PC-9 (cell line): ENCODE measurements around the gene KRT3. TPM values are rescaled to one million over a fixed set of nuclear protein-coding genes. Genes with fewer than 3 reads are reported as not detected.

Source experiments
- BruUV-seq: library from RNA; stranded (reverse); fragments of 400-500 nt; replicated peaks from 2 replicates; lab custom pipeline; 2021; lab: Mats Ljungman, UMichigan
- CTCF ChIA-PET: fragments of 300-600 bp; sonication (Branson Sonifier 250); formaldehyde crosslinking; loops from one replicate; lab custom pipeline; 2022; ENCODE audit warnings: antibody characterized with exemption; lab: Charles Lee
- POLR2A ChIA-PET: fragments of 300-600 bp; sonication (Branson Sonifier 250); formaldehyde crosslinking; loops from one replicate; lab custom pipeline; 2022; ENCODE audit warnings: antibody characterized with exemption; ENCODE audit not compliant: unreplicated experiment; lab: Charles Lee
- DNase-seq, 2 experiments: peaks; one replicate each; pipeline versions ENCODE4 v3.0.0 to v3.0.0-alpha.2; 2015 to 2022; ENCODE audit warnings: mixed read lengths in 1 of 2
- H2AFZ ChIP-seq: fragments of 200-600 bp; sonication (generic); 2 replicates; pipeline ENCODE4 v1.8.1; 2017; ENCODE audit warnings: antibody characterized with exemption
- H3F3A ChIP-seq: fragments of 200-600 bp; sonication (generic); 2 replicates; pipeline ENCODE4 v1.8.1; 2017; ENCODE audit warnings: antibody characterized with exemption, mild to moderate bottlenecking, low read depth; ENCODE audit not compliant: insufficient read depth
- H3K27ac ChIP-seq: fragments of 200-600 bp; sonication (generic); 2 replicates; pipeline ENCODE4 v1.6.1; 2016; ENCODE audit warnings: mixed run types
- H3K27me3 ChIP-seq: fragments of 200-600 bp; sonication (generic); 2 replicates; pipeline ENCODE4 v1.6.1; 2016; ENCODE audit warnings: low read depth, mixed run types; ENCODE audit not compliant: insufficient read depth
- H3K36me3 ChIP-seq: fragments of 200-600 bp; sonication (generic); 2 replicates; pipeline ENCODE4 v1.6.1; 2016; ENCODE audit warnings: low read depth, mixed run types
- H3K4me1 ChIP-seq: fragments of 200-600 bp; sonication (generic); replicated peaks from 2 replicates; pipeline ENCODE4 v1.6.1; 2016; ENCODE audit warnings: mixed run types; ENCODE audit not compliant: insufficient read depth
- H3K4me2 ChIP-seq: fragments of 200-600 bp; sonication (generic); 2 replicates; pipeline ENCODE4 v1.6.1; 2017; ENCODE audit warnings: mixed run types
- H3K4me3 ChIP-seq: fragments of 200-600 bp; sonication (generic); 2 replicates; pipeline ENCODE4 v1.6.1; 2016; ENCODE audit warnings: mixed run types
- H3K79me2 ChIP-seq: fragments of 200-600 bp; sonication (generic); 2 replicates; pipeline ENCODE4 v1.6.1; 2017; ENCODE audit warnings: low read depth, mixed run types
- H3K9me2 ChIP-seq: fragments of 200-600 bp; sonication (generic); 2 replicates; pipeline ENCODE4 v1.8.1; 2017; ENCODE audit warnings: mild to moderate bottlenecking; ENCODE audit not compliant: insufficient read depth
- H3K9me3 ChIP-seq: fragments of 200-600 bp; sonication (generic); 2 replicates; pipeline ENCODE4 v1.8.1; 2016; ENCODE audit warnings: low read depth; ENCODE audit not compliant: insufficient read depth
- H4K20me1 ChIP-seq: fragments of 200-600 bp; sonication (generic); 2 replicates; pipeline ENCODE4 v1.8.1; 2017; ENCODE audit not compliant: insufficient read depth
- EZH2 ChIP-seq: fragments of 200-600 bp; sonication (generic); IDR thresholded peaks from 2 replicates; pipeline ENCODE4 v1.8.0; 2017; ENCODE audit warnings: antibody characterized with exemption, low read depth
- intact Hi-C: fragments of 100-400 bp; cut with micrococcal nuclease; formaldehyde crosslinking; loops from one replicate; pipeline ENCODE4 v1.10.0; 2022; ENCODE audit not compliant: unreplicated experiment
- total RNA-seq: library from RNA; stranded (reverse); gene quantifications from 2 replicates; pipeline ENCODE4 v1.2.3, GENCODE V29; 2021
- TF ChIP-seq, protein P1 (sequence below): fragments of 200-600 bp; sonication (generic); conservative IDR thresholded peaks from 2 replicates; pipeline ENCODE4 v1.6.1; 2017; ENCODE audit warnings: mixed run types, antibody characterized with exemption, mild to moderate bottlenecking, moderate library complexity

KRT3 gene
- total RNA-seq, 1 experiment from 2014 or later, result 0.24 TPM

DNA sequence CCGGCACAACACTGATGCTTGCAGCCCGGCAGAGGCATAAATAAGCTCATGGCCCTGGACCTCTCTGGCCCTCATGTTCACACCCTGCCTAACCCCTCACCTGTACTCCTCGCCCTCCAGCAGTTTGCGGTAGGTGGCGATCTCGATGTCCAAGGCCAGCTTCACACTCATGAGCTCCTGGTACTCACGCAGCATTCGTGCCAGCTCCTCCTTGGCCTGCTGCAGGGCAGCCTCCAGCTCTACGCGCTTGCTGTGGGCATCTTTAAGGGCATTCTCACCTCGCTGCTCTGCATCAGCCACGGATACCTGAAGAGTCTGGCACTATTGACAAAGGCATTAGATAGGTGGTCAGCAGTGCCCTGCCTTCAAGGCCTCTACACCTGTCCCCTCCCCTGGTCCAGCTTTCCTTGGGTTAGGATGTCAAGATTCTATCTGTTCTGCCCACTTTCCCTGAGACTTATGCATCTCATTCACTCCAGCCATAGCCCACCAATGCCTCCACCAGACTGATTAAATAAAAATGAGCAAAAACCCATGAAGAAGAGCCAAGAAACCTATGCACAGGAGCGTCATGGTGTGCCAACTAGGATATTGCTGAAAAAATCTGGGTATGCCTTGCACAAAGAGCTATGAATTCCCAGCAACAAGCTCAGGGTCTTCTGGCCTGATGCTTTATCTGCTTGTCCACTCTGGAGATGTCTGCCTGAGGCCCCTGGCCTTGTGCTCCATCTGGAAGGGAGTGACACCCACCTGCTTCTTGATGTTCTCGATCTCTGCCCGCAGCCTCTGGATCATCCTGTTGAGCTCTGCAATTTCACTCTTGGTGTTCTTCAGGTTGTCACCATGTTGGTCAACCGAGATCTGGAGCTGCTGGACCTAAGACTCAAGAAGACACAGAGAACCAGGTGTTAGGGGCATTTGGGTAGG, 11.9 kb upstream of the KRT3 start:
- no TSS peak for BruUV-seq
- POLR2A ChIA-PET, result interaction anchor here (0.6 kb wide), 2 partner anchors 11 to 97 kb away, joined by 4 to 5 read pairs; partner anchors contain the start of gene KRT8

DNA sequence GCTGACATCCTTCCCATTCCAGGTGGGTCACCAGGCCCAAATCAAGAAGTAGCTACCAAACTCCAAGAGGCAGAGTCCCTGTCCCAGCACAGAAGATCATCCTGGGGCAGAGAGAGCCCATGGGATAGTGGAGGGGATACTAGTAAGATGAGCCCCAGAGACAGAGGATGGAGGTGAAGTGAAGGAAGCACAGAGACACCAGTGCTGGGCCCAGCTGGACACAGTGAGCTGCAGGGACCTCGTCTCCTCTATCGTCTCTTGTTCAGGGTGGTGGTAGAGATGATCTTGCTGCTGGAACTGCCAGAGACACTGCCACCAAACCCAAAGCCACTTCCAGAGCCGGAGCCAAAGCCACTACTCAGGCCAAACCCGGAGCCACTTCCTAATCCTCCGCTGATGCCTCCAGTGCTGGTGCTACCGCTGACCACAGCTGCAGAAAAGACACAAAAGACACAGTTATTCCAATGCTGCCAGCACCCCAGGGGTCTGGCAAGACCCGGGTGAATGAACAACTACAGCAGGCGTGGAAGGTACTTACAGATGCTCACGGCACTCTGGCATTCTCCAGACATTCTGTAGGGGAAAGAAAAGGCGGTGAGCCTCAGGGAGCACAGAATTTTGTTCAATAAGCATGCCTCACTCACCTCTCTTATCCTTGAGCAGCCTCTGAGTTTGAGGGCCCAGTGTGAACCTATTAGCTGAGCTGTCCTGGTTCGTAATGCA, 11.1 kb upstream of the KRT3 start:
- no peaks in the 10 kb centered on the region for H3K79me2 ChIP-seq
- no peaks in the 10 kb centered on the region for H3K36me3 ChIP-seq
- H3K9me3 ChIP-seq, result no peaks in the 10 kb centered on the region
- H3K27me3 ChIP-seq, result no peaks in the 10 kb centered on the region
- no peak overlapping the region for H3K4me2 ChIP-seq
- ChIA-PET POLR2A (interaction anchor here (0.6 kb wide), 1 partner anchor 98 kb away, joined by 5 read pairs; the partner anchor contains the start of gene KRT8), CTCF (no interaction called here)
- no peaks in the 10 kb centered on the region for H4K20me1 ChIP-seq
- H3K4me1 ChIP-seq, result 0 out of 2 replicates have a peak, but pooled peaks cover 2% of the 10 kb centered on the region
- no peak overlapping the region for H3K4me3 ChIP-seq
- no peak overlapping the region for H3K27ac ChIP-seq
- H3K9me2 ChIP-seq, result no peaks in the 10 kb centered on the region
- no peak overlapping the region for H2AFZ ChIP-seq
- no TSS peak for BruUV-seq
- DNase-seq, result no peak
- H3F3A ChIP-seq, result no peaks in the 10 kb centered on the region
- TF ChIP-seq, protein P1, sequence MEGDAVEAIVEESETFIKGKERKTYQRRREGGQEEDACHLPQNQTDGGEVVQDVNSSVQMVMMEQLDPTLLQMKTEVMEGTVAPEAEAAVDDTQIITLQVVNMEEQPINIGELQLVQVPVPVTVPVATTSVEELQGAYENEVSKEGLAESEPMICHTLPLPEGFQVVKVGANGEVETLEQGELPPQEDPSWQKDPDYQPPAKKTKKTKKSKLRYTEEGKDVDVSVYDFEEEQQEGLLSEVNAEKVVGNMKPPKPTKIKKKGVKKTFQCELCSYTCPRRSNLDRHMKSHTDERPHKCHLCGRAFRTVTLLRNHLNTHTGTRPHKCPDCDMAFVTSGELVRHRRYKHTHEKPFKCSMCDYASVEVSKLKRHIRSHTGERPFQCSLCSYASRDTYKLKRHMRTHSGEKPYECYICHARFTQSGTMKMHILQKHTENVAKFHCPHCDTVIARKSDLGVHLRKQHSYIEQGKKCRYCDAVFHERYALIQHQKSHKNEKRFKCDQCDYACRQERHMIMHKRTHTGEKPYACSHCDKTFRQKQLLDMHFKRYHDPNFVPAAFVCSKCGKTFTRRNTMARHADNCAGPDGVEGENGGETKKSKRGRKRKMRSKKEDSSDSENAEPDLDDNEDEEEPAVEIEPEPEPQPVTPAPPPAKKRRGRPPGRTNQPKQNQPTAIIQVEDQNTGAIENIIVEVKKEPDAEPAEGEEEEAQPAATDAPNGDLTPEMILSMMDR, result no peak
- no peak for TF ChIP-seq EZH2
- intact Hi-C loops, result no loop called here

More for the DNA sequence above, 11.9 kb upstream of the KRT3 start:
- Histone ChIP-seq H3K4me3 (no peak overlapping the region), H3K9me2 (no peaks in the 10 kb centered on the region), H3K9me3 (no peaks in the 10 kb centered on the region), H3F3A (no peaks in the 10 kb centered on the region), H3K36me3 (no peaks in the 10 kb centered on the region), H3K27me3 (no peaks in the 10 kb centered on the region), H3K4me1 (no peaks in the 10 kb centered on the region), H4K20me1 (no peaks in the 10 kb centered on the region), H2AFZ (no peak overlapping the region), H3K27ac (no peak overlapping the region), H3K79me2 (no peaks in the 10 kb centered on the region), H3K4me2 (no peak overlapping the region)
- no peak for DNase-seq
- no peak for TF ChIP-seq EZH2
- TF ChIP-seq, protein P1, result no peak
- intact Hi-C loops, result no loop called here
- CTCF ChIA-PET, result no interaction called here

- ChIA-PET CTCF (no interaction called here), POLR2A (no interaction called here)
- no peak overlapping the region for H2AFZ ChIP-seq
- H3K9me3 ChIP-seq, result no peaks in the 10 kb centered on the region
- H3K36me3 ChIP-seq, result no peaks in the 10 kb centered on the region
- no peak overlapping the region for H3K4me3 ChIP-seq
- H3K27ac ChIP-seq, result no peak overlapping the region
- H3K79me2 ChIP-seq, result no peaks in the 10 kb centered on the region
- no peak overlapping the region for H3K4me2 ChIP-seq
- intact Hi-C loops, result no loop called here
- TF ChIP-seq, protein P1, result no peak
- no peak for TF ChIP-seq EZH2
- no TSS peak for BruUV-seq
- H3K9me2 ChIP-seq, result no peaks in the 10 kb centered on the region
- no peak for DNase-seq
- H3K27me3 ChIP-seq, result no peaks in the 10 kb centered on the region
- peaks cover 8% of the 10 kb centered on the region for H3K4me1 ChIP-seq
- H3F3A ChIP-seq, result peaks cover 5% of the 10 kb centered on the region; the same call in 1 of the 2 replicates
- H4K20me1 ChIP-seq, result no peaks in the 10 kb centered on the region
Observed at GRCh38 chr12:52806169-52806811, 10.4 kb upstream of the KRT3 start.
